NAMALWA (cell line): ENCODE data around the gene LZTS2.
"Not testable (repeated sequence)": the region's sequence is repeated elsewhere in the genome, so short reads cannot be mapped to it uniquely, and the experiment has no call there.

Experiments
- DNase-seq: peaks from one replicate; pipeline ENCODE4 v3.0.0-alpha.2; 2015; ENCODE audit warnings: low spot score

Gene LZTS2, protein sequence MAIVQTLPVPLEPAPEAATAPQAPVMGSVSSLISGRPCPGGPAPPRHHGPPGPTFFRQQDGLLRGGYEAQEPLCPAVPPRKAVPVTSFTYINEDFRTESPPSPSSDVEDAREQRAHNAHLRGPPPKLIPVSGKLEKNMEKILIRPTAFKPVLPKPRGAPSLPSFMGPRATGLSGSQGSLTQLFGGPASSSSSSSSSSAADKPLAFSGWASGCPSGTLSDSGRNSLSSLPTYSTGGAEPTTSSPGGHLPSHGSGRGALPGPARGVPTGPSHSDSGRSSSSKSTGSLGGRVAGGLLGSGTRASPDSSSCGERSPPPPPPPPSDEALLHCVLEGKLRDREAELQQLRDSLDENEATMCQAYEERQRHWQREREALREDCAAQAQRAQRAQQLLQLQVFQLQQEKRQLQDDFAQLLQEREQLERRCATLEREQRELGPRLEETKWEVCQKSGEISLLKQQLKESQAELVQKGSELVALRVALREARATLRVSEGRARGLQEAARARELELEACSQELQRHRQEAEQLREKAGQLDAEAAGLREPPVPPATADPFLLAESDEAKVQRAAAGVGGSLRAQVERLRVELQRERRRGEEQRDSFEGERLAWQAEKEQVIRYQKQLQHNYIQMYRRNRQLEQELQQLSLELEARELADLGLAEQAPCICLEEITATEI

DNA sequence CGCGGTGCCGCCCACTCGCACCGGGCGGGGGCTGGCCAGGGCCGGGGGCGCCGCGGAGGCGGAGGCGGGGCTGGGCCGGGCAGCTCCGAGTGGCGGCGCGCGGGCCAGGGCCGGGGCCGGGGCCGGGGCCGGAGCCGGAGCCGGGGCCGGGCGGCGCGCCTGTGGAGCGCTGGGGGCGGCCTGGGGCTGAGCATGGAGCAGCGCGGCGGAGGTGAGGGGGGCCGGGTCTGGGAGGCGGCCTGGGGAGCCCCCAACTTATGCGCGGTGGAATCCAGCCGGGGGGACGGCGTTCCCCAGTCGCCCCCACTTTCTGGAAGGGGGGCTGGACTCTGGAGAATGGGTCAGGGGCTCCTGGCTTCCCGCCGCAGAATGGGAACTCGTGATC, at the start of gene LZTS2:
Gene LZTS2 (plus strand): TSS at position 67 of the 385 bp plus-strand sequence. CDS start 2,731 bp downstream, outside the sequence.
- DNase-seq, result no peak

DNA sequence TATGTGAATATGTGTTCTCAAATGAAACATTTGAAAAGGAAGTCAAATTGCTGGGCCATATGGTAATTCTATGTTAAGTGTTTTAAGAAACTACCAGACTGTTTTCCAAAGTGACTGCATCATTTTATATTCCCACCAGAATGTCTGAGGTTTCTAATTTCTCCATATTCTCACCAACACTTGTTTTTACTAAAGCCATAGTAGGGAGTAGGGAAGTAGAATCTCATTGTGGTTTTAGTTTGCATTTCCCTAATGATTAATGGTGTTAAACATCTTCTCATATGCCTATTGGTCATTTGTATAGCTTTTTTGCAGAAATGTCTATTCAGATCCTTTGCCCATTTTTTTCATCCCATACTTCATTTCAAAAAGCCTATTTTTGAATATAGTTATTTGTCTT, 39.4 kb upstream of the LZTS2 start:
- no peak for DNase-seq

DNA sequence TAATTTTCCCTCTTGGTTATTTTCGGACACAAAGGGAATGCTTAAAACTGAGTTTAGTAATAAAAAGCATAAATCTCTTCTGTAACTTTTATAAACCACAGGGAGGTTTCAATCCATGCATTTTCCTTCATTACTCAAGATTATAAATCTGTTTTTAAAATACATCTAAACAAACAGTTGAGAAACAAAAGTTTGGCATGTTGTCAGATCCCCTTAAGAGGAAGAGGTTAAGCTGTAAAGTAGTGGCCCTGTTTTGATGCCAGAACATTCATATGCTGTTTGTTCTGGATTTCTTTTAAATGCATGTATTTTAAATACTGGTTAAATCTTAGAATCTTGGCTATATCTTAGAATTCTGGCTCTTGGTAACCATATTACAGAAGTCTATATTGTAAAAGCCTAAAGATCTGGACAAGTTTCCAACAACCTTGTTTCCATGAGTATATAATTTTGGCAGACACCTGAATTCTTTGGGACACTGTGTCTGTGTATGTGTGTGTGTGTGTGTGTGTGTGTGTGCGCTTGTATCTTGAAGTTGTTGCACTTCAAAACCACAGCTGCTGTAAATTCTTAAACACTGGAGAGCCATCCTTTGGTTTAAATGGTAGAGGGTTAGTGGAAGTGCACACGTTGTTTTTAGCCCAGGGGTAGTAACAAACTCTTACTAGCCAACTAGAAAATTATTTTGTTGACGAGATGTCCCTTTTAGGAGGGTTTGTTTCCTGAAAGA, 37.1 kb upstream of the LZTS2 start:
- DNase-seq, result no peak

DNA sequence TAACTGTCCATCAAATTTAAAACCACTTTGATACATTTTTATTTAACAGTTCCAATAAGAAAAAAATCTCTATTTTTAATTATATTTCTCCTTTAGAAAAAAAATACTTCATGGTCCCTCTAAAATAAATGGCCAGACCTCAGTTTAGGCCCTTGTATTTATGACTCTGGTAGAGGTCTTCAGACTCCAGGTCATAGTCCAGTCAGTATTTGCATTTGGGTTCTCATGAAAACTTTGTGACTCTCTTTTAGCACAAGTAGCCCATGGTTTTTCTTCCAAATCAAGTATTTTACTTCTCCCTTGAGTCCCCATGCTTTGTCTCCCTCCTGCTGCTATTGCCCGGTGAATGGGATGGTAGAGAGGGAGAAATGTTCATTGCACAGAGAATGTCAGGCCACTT, 35.8 kb upstream of the LZTS2 start:
- no peak for DNase-seq

DNA sequence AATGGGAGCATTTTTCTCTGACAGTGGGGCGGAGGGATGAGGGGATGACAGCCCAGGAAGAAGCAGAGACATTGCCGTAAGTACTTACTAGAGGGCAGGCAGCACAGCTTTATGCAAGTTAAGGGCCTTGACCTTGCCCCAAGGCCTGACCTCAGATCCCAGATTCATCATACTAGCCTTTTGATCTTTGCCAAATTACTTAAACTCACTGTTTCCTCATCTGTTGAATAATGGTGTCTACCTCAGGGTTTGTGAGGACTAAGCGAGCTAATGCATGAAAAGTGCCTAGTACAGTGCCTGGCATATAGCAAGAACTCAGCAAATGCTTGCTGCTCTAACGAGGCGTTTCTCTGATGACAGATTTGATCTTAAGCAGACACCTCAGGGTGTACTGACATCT, 33.8 kb upstream of the LZTS2 start:
- no peak for DNase-seq

DNA sequence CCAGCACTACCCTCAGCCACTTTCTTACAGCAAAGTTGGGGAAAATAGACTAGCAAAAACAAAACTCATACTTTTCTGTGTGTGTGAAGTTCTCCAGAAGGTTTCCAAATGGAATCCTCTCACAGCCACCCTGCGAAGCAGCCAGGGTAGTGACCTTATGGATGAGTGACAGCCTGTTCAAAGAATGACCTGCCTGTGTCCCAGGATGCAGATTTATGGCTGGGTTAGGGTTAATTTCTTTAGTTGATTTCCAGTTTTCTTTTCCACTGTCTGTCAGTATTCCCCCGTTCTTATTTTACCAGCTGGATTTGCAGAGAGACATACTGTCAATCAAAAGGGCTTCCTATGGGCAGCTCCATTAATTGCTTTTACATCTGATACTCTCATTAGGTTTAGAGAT, 32.7 kb upstream of the LZTS2 start:
- DNase-seq, result no peak

DNA sequence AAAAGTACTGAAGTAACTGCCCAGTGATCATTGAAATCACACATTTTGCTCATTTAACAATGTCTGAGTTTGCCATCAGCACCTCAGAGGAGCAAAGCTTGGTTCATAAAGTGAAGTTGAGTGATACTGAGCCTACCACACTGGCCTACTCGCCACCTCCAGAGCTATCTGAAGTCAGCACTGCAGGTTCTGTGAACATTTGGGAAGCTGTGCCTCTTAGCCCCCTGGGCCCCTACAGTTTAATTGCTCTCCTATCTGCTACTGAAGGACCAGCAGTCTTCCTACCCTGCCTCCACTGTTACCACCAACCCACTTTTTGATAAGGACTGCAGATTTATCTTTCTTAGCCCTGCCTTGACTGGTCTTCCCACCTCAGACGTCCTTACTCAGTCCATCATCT, 32.3 kb upstream of the LZTS2 start:
- no peak for DNase-seq

DNA sequence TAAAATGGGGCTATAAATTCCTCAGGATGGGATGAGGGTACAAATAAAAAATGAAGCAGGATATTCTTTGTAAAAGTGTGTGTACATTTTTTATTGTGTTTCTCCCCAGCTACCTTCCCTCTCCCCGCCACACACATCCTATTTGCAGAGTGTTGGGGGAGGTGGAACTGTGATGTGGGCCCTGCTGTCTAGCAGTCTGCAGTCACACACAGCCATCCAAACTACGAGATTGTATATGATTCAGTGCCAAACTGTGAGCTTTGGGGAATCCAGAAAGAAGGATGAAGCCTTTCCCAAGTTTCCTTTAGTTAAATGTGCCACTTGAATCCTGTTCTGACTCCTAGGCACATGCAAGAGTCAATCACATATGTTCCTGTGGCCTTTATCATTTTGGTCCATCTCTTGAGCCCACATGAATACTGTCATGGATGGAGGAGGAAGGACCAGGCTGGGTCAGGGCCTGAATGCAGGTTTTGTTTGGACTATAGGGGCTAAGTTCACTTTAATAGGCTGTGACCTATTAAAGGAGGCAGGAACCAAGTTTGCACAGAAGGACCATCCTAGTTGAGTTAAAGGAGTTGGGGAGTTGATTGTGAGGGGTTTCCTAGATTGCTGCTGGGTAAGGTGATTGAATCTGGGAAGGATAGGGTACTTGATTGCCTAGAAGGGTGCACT, 31.4 kb upstream of the LZTS2 start:
- no peak for DNase-seq

DNA sequence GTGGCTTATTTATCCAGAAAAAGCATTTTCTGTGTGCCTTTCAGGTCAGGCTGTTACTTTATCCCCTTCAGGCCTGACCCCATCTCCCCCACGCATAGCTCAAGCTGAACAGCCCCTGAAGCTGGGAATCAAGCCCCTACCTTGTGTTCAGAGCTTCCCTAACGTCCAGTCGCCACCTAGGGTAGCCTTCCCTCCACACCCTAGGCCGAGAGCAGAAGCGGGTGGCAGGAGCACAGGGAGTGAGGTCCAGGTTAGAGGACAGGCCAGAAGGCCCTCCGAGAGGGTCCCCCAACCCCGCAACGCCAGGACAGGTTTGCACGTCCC, 30.8 kb upstream of the LZTS2 start:
- DNase-seq, result no peak

DNA sequence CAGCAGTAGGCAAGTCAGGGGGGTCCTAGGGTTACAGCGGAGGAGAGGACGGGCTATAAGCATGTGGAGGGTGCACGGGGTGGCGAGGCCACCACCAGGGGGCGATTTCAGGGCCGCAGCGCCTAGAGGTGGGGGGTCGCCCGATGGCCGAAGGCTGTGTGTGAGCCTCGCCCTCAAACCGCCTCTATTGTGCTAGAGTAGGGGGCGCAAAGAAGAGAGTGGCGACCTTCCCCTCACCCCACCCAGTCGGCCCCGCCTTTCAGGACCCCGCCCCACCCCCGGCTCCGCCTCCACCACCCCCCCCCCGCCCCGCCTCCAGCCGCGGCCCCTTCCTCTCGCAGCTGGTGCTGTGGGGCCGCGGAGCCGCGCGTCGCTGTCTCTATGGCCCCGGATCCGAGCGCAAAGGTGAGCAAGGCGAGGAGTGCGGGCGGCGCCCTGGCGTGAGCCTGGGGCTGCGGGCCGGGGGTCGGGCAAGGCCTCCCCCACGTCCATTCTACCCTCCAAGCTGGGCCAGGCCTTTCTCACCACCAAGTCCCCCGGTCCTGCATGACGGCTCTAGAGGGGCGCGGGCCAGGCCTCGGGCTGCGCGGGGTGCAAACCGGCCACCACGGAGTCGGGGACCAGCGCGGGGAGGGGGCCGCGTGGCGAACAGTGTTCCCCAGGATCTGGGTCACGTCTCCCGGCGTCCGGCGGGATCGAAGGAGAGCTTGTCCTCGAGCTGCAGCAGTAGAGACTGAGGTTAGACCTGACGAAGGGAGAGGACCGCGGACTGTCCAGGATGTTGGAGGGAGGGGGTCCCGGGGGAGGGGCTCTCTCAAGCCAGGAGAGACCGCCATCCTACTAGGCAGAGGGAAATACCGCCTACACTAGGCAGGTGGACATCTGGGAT, 30.2 kb upstream of the LZTS2 start, which contains the start of gene SEMA4G:
Gene SEMA4G (plus strand): TSS at position 318 of the 889 bp plus-strand sequence. CDS start 3,409 bp downstream, outside the sequence.
- DNase-seq, result peak; percentile 65

DNA sequence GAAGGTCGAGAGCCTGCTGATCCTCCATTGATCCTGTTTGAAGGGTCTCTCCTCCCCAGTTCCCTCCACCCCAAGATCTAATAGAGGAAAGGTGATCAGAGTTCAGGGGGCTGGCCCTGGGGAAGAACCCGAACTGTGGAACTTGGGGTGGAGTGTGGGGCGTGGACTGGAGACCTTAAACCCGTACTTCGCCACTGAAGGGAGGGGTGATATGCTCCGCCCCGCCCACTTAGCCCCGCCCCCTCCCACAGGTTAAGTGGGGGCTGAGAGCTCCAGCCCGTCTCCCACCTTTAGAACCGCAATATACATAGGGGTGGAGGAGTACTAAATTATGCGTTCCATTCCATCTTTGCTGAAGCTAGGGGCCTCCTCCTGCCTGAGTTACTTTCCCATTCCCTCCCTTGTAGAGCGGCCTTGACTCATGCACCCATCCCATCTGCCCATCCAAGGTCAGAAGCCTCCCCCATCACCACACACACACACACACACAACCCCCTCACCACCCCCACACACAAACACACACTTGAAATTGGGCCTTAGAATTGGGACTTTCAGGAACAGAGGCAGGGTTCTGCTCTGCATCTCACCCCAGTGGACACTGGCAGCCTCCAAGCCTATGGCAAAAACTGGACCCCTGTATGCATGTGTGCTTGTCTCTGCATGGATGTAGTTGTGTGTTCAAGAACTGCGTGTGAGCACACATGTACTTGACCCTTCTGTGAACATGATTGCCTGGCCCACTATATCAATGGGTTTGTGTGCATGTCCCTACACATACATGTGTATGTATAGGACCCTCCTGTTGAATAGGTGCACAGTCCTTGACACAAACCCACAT, 29.3 kb upstream of the LZTS2 start:
- DNase-seq, result peak; percentile 37

DNA sequence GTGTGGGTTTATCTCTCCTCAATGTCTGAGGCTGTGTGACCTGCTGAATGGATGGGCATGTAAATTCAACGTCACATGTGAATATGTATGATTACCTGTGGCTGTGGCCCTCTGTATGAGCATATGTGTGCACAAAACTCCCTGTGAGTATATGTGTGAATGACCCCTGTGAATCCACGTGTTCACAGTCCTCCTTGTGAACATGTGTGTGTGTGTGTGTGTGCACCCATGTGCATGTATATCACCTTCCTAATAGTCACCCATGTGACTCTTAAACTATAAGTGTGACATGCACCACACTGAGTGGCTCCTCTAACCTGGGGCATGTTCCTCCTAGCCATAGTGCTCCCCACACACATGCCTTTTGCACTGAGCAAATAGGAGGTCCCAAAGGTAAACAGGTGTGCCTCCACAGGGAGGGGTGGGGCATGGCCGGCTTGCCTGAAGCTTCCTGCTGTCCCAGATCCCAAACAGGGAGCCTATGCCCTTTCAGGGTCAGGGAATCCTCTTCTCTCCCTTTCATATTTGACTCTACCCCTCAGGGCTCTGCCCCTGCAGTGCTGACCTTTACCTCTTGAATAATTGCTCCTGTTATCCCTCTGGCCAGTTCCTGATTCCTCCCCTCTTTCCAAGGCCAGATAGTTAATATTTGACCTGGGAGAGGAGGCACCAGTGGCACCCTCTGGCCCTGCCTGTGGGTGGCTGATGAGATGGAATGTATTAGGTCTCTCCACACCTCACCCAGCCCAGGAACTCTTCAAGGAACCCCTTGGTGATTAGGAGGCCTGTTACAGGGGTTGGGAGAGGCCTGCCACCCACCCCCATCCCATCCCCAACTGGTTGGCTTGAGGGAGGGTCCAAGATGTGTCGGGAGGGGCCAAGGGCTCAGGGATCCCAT, 28.4 kb upstream of the LZTS2 start:
- DNase-seq, result no peak

DNA sequence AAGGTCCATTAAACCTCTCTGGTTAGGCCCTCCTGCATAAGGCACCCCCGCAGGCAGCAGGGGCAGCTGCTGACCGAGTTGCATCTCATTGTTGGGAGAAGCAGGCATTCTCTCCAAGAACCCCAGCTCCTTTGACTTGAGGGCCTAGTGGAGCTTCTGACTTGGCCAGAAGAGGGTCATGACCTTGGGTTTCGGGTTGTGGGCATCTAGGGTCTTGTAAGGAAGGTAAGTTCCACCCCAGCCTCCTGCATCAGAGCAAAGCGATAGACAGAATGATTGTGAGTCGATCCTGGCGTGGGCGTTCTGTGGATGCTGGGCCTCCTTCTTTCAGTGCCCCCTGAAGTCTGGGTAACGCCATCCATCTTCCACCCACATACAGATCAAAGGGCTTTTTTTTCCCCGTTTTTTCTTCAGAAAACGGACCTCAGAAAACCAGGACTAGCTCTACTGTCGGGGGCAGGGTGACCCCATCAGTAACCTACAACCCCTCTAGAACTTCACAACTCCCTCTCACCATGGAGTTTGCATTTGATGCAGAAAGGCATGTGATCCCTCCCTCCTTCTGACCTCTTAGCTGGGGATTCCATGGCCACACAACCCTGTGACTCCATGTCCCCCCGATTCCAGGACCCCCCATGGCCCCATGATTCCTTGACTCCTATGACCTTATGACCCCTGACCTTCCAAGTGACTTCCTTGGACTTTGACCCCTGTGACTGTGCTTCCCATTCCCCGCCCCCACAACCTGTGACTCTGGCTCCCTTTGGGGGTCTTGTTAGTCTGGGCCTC, 27.3 kb upstream of the LZTS2 start:
- DNase-seq, result no peak

DNA sequence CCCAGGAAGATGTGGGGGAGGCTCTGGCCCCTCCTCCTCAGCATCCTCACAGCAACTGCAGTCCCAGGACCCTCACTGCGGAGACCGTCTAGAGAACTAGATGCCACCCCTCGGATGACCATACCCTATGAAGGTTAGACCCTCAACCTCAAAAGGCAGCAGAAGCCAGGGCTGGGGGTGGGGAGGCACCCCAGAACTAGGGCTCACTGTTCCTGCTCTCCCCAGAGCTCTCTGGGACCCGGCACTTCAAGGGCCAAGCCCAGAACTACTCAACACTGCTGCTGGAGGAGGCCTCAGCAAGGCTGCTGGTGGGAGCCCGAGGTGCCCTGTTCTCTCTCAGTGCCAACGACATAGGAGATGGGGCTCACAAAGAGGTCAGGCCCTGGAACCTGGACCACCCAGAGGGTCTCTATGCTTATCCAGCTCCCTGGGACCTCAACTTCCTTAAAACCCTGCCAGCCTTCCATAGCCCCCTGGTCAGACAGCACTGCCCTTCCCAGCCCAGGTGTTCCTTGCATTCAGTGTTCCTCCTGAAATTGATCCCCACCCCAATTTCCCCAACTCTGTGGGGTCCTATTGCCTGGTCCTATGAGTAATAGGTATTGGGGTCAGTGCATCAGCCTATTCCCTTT, 26.6 kb upstream of the LZTS2 start:
- DNase-seq, result no peak

DNA sequence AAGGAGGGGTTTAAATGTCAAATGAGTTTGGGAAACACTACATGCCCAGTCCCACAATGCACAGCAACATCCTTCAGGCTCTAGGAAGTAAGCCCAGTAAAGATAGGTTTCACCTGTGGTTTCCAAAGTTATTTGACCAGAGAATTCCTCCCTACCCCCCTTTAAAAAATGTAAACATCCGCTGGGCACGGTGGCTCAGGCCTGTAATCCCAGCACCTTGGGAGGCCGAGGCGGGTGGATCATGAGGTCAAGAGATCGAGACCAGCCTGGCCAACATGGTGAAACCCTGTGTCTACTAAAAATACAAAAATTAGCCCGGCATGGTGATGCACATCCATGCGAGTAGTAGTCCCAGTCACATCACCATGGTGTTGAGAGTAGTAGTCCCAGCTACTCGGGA, 24.2 kb upstream of the LZTS2 start:
- not testable (repeated sequence) for DNase-seq

DNA sequence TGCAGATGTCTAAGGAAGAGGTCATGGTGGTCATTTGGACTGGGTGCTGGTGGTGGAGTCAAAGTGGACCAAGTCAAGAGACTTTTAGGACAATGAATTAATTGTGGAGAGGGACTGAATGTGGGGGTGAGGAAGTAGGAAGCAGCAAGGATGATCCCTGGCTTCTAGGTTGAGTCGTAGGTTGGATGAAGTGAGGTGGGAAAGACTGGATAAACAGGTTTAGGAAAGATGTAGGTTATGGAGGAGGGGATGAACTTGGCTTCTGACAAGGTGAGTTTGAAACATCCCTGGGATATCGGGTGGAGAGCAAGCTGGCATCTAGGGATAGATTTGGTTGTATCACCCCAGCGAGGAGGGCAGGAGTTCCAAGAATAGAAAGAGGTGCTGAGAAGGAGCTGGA, 22.7 kb upstream of the LZTS2 start:
- DNase-seq, result no peak

DNA sequence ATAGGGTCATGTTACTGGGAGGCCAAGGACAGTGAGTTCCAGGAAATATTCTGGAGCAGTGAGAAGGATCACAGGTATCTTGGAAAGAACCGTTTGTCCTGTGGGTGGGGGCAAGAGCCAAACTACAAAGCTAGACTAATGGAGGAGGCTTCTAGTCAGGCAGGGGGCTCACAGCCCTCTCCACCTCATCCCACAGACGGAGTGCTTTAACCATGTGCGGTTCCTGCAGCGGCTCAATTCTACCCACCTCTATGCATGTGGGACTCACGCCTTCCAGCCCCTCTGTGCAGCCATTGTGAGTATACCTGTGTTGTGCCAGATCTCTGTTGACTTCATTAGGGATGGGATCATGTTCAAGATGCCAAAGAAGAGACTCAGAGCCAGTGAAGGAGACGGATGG, 22.2 kb upstream of the LZTS2 start:
- DNase-seq, result no peak
